Mucosa of rectum (tissue), 2 donors: ENCODE measurements around the gene DLGAP1.

Experiments
- H3K27ac ChIP-seq, 2 donors: one replicate each; pipeline ENCODE4 v1.7.0; 2013; ENCODE audit warnings: inconsistent platforms in 2 of 2, low read depth in 2 of 2, low read length in 2 of 2
- H3K27me3 ChIP-seq, 2 donors: one replicate each; pipeline ENCODE4 v1.7.0; 2013; ENCODE audit warnings: low read length in 2 of 2; ENCODE audit not compliant: control insufficient read depth in 2 of 2, insufficient read depth in 2 of 2
- H3K36me3 ChIP-seq, 2 donors: one replicate each; pipeline ENCODE4 v1.7.0; 2013; ENCODE audit warnings: low read length in 2 of 2; ENCODE audit not compliant: control insufficient read depth in 2 of 2, insufficient read depth in 2 of 2
- H3K4me1 ChIP-seq, 2 donors: one replicate each; pipeline ENCODE4 v1.7.0; 2013; ENCODE audit warnings: low read length in 2 of 2, mild to moderate bottlenecking in 1 of 2; ENCODE audit not compliant: control insufficient read depth in 2 of 2, insufficient read depth in 2 of 2
- H3K4me3 ChIP-seq, 2 donors: one replicate each; pipeline ENCODE4 v1.7.0; 2013; ENCODE audit warnings: low read length in 2 of 2
- H3K9ac ChIP-seq, 2 donors: one replicate each; pipeline ENCODE4 v1.7.0; 2013; ENCODE audit warnings: low read length in 2 of 2, low read depth in 1 of 2, mild to moderate bottlenecking in 1 of 2
- H3K9me3 ChIP-seq, 2 donors: one replicate each; pipeline ENCODE4 v1.7.0; 2013; ENCODE audit warnings: low read length in 2 of 2; ENCODE audit not compliant: control insufficient read depth in 2 of 2
- donor health status: healthy.
- donor health status: Normal muscosa, but diverticular disease.

The DLGAP1 gene

DNA sequence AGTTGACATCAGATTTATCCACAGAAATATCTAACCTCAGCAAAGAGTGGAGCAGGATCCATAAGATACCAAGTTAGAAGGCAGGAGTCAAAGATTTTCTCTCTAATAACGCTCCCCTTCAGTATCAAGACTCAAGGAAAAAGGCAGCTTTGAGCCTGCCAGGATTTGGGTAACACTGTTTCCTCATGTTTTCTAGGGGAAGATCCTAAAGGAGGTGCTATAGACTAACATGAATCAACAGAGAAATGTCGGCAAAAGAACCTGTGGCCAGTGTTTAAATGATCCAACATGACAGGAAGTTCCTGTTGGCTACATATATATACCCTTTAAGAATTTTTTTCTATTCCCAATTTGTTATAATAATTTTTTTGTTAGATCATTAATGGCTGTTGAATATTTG is 602.8 kb downstream of the DLGAP1 start:
- no peaks in the 10 kb centered on the region for H3K9me3 ChIP-seq
- H3K4me3 ChIP-seq, result no peak overlapping the region
- H3K27ac ChIP-seq, result no peak overlapping the region
- no peaks in the 10 kb centered on the region for H3K36me3 ChIP-seq
- H3K27me3 ChIP-seq, result no peaks in the 10 kb centered on the region
- H3K4me1 ChIP-seq, result no peaks in the 10 kb centered on the region
- H3K9ac ChIP-seq, result no peak overlapping the region

DNA sequence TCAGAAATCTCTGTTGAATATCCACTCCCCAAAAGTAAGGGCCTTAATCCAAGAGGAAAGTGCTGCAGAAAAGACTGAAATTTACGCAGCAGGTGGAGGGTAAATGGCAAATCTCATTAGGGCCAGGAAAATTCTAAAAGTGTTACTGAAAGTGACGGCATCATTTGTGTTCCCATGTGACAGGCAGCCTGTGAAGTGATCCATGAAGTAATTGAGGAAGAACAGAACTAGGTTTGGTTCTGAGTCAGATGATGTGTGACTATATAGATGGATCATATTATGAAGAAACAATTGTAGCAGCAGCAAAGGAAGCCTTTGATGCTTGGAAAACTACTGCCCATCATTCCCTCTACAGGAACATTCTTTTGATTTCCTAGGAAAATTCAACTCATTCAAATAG is 603.9 kb downstream of the DLGAP1 start:
- H3K4me1 ChIP-seq, result no peaks in the 10 kb centered on the region
- H3K36me3 ChIP-seq, result no peaks in the 10 kb centered on the region
- no peak overlapping the region for H3K9ac ChIP-seq
- H3K27me3 ChIP-seq, result no peaks in the 10 kb centered on the region
- H3K4me3 ChIP-seq, result no peak overlapping the region
- no peak overlapping the region for H3K27ac ChIP-seq
- no peaks in the 10 kb centered on the region for H3K9me3 ChIP-seq

DNA sequence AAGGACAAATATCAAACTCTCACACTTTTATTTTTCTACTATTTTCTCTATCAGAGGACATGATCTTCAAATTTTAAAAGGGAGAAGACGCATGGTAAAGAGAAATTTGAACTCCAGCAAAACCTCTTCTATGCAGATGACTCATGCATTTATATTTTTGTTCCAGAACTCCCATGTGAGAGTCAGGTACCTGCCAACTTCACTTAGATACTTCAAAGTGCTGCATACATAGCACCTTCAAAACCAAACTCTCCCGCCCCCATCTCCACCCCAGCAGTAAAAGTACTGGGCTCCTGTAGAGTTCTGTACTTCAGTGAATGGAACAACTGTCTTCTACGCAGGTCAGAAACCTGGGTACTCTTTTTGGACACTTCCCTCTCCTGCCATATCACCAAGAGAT is 606.8 kb downstream of the DLGAP1 start:
- H3K27me3 ChIP-seq, result no peaks in the 10 kb centered on the region
- H3K36me3 ChIP-seq, result no peaks in the 10 kb centered on the region
- H3K4me3 ChIP-seq, result no peak overlapping the region

DNA sequence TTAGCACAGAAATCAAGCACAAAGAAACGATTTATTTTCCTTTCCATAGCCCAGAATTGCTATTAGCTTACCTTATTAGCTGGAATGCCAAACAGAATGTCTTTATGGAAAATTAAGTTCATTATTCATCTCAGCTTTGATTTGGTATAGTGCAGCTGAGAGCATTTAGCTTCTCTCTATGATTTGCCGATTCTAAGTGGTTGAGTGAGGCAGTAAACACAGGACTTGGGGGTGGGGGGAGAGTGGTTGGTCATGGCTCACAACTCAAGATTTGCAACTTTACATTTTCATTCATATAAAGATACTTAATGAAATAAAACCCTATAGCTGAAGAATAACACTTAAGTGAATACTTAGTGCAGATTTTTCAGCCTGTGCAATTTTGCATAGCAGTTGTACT is 609.9 kb downstream of the DLGAP1 start:
- Histone ChIP-seq H3K9me3 (no peaks in the 10 kb centered on the region), H3K9ac (no peak overlapping the region)

More for the DNA sequence above, 606.8 kb downstream of the DLGAP1 start:
- Histone ChIP-seq H3K9me3 (no peaks in the 10 kb centered on the region), H3K9ac (no peak overlapping the region), H3K4me1 (no peaks in the 10 kb centered on the region), H3K27ac (no peak overlapping the region)

DNA sequence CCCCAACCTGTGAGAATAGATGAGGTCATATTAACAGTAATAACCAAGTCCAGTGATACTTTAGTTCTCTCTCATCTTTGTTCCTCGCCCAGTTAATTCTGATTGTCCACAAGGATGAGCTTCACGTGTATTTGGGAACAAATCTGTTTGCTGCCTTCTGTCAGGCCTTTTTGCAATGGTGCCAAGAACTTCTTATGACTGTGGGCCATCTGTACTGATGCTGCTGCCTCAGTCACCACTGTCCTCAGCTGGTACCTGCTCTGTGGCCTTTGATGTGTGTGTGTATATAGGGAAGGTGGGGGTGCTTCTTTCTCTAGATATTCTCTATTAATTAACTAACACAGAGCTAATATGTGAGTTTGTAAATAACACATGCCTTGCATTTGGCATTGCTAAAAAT is 612.3 kb downstream of the DLGAP1 start:
- Histone ChIP-seq H3K9me3 (no peaks in the 10 kb centered on the region), H3K36me3 (no peaks in the 10 kb centered on the region), H3K4me3 (no peak overlapping the region), H3K27ac (no peak overlapping the region), H3K4me1 (no peaks in the 10 kb centered on the region), H3K27me3 (no peaks in the 10 kb centered on the region), H3K9ac (no peak overlapping the region)

More for the DNA sequence above, 609.9 kb downstream of the DLGAP1 start:
- H3K4me1 ChIP-seq, result no peaks in the 10 kb centered on the region
- H3K4me3 ChIP-seq, result no peak overlapping the region
- no peaks in the 10 kb centered on the region for H3K27me3 ChIP-seq
- no peaks in the 10 kb centered on the region for H3K36me3 ChIP-seq
- no peak overlapping the region for H3K27ac ChIP-seq

DNA sequence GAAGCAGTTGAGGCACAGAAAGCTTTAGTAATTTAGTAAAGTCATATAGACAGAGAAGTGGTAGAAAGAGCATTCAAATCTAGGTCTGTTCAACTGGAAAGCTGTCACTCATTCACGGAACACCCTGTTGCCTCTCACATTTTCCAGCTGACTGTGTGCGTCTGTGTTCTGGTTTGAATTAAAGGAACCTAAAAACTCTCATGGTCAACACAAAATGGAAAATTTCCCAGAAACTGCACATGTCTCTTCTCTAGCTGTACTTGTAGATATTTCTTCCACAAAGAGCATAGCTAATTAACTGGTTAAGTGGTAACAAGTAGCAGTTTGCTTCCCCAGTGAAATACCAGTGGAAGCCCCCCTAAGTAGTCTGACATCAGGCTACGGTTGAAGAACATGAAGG is 614.3 kb downstream of the DLGAP1 start:
- Histone ChIP-seq H3K4me3 (no peak overlapping the region), H3K9me3 (no peaks in the 10 kb centered on the region), H3K27ac (no peak overlapping the region), H3K36me3 (no peaks in the 10 kb centered on the region), H3K27me3 (no peaks in the 10 kb centered on the region), H3K9ac (no peak overlapping the region), H3K4me1 (no peaks in the 10 kb centered on the region)

DNA sequence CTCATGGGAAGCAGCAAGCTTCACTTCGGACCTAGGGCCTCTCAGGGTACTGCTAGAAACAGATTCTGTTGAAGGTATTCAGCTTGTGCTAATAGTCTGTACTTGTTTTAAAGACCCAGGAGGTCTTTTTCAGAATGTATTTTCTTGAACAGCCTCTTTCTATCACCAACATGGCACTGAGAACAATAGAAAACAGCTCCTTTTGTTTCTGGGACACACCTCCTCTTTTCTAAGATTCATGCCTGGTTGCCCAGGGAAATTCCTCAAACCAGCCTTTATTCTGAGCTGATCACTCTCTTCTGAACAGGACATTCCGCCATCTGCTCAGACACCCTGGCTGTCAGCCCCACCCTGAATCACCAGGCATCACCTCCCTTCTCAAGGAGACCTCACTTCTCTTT is 615.5 kb downstream of the DLGAP1 start:
- Histone ChIP-seq H3K27ac (no peak overlapping the region), H3K27me3 (no peaks in the 10 kb centered on the region), H3K36me3 (no peaks in the 10 kb centered on the region), H3K4me3 (no peak overlapping the region), H3K9ac (no peak overlapping the region), H3K4me1 (no peaks in the 10 kb centered on the region), H3K9me3 (no peaks in the 10 kb centered on the region)

DNA sequence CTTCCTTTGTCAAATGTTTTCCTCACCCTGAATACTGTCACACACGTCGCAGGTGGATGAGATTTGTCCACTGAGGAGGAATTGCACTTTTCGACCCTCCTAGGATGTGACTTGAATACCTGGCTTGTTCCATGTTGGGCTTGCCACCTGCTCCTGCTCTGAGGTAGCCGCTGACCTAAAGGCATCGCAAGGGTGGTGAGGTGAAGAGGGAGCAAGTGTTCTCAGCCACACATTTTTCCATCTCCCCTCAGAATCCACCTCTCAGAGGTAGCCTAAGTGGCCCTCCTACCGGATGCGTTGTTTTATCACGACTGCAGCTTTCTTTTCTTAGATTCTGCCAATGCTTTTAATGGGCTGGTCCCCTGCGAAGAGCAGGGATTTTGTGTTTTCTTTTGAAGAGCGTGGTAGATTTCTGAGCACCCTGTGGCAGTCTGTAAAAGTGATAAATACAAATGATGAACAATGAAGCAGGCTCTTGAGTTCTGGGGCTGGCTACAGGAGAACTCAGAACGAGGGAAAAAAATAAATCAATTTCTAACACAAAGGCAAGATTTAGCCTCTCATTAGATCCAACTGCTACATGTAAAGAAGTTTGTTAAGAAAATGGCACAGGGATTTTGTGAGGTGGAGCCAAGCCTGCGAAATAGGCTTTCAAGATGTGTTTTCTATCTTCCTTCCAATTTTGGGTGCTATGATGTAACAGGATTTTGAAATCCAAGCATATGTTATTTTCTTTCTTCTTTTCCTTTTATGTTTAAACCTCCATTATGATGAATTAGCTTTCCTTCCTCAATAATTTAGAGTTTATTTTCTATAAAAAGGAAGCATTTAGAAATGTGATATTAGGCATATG is 618.4 kb downstream of the DLGAP1 start:
- Histone ChIP-seq H3K4me1 (no peaks in the 10 kb centered on the region), H3K27me3 (no peaks in the 10 kb centered on the region), H3K36me3 (no peaks in the 10 kb centered on the region), H3K9ac (no peak overlapping the region), H3K9me3 (no peaks in the 10 kb centered on the region), H3K27ac (no peak overlapping the region), H3K4me3 (no peak overlapping the region)

DNA sequence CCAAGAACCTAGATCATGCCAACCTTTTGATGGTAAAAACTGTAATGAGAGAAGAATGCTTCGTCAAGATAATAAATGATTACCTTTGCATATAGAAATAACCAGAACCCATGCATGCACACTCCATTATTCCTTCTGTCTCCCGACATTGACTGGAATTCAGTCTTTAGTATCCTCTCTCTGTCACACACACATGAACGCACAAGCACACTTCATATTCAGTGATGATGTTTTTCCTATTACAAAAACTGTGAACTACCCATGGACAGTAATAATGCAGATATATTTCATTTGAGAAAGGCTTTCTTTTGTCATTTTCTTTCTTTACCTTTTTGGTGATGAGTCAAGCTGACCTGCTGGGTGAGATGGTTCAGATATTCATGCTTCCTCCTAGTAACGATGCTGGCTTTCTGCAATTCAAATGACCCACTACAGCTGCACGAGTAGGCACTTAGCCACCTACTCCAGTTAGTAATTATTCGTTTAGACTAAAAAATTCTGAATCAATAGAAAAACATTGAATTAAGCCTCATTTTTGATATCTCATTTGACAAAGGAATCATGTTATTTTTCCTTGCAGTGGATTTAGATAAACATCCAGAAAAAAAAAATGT is 623.0 kb downstream of the DLGAP1 start:
- H3K36me3 ChIP-seq, result no peaks in the 10 kb centered on the region
- H3K9me3 ChIP-seq, result no peaks in the 10 kb centered on the region
- H3K9ac ChIP-seq, result no peak overlapping the region
- H3K27ac ChIP-seq, result no peak overlapping the region
- no peak overlapping the region for H3K4me3 ChIP-seq
- H3K27me3 ChIP-seq, result no peaks in the 10 kb centered on the region
- no peaks in the 10 kb centered on the region for H3K4me1 ChIP-seq

DNA sequence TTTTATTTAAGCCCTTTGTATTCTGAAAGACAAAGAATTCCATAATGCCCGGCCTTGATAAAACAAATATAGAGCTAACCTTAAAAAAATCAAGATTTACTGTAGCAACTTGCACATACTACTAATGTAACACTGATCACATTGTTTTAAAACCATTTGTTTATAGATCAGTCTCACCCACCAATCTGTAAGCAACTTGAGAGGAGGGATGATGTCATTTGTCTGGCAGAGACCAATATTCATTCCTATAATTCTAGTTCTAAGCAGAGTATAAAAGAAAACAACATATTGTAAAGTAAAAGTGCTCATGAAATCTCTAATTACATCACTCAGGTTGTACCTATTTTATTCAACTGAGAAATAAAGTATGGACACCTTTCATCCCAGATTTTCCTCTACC is 624.5 kb downstream of the DLGAP1 start:
- H3K4me3 ChIP-seq, result no peak overlapping the region
- H3K36me3 ChIP-seq, result no peaks in the 10 kb centered on the region
- peaks cover 0 to 4% of the 10 kb centered on the region in 2 donors for H3K27me3 ChIP-seq
- H3K9ac ChIP-seq, result no peak overlapping the region
- no peak overlapping the region for H3K27ac ChIP-seq
- H3K4me1 ChIP-seq, result no peaks in the 10 kb centered on the region
- no peaks in the 10 kb centered on the region for H3K9me3 ChIP-seq
